IPS DF 6.9 (cell line): Measurements from ENCODE around the gene UBE2Q1.
A peak's percentile ranks its signal among the peaks of the same experiment; 100 is the strongest.

Experiments
- DNase-seq: peaks from one replicate; pipeline ENCODE4 v3.0.0-alpha.2; 2013; ENCODE audit warnings: low read depth, low spot score
- H3K27ac ChIP-seq: one replicate; pipeline ENCODE4 v1.5.1; 2013; ENCODE audit warnings: low read length, control low read depth
- H3K27me3 ChIP-seq: 2 replicates; pipeline ENCODE4 v1.6.1; 2013; ENCODE audit warnings: mild to moderate bottlenecking, low read length; ENCODE audit not compliant: control insufficient read depth, insufficient read depth
- H3K36me3 ChIP-seq: 2 replicates; pipeline ENCODE4 v1.6.1; 2013; ENCODE audit warnings: low read length; ENCODE audit not compliant: control insufficient read depth, insufficient read depth
- H3K4me1 ChIP-seq: 2 replicates; pipeline ENCODE4 v1.6.1; 2013; ENCODE audit warnings: low read length; ENCODE audit not compliant: control insufficient read depth, insufficient read depth
- H3K4me3 ChIP-seq: 2 replicates; pipeline ENCODE4 v1.5.1; 2013; ENCODE audit warnings: mild to moderate bottlenecking, low read length
- H3K9me3 ChIP-seq: 2 replicates; pipeline ENCODE4 v1.6.1; 2013; ENCODE audit warnings: low read length, inconsistent platforms; ENCODE audit not compliant: control insufficient read depth, insufficient read depth
- WGBS: extraction: QIAGEN DNeasy Blood & Tissue Kit; methylation state at CpG from one replicate; pipeline ENCODE4 v1.1.7; 2013; ENCODE audit warnings: mixed read lengths, missing lambda C conversion rate; ENCODE audit not compliant: insufficient read length, insufficient coverage; 5-methylcytosine and 5-hydroxymethylcytosine counted together

Gene UBE2Q1

DNA sequence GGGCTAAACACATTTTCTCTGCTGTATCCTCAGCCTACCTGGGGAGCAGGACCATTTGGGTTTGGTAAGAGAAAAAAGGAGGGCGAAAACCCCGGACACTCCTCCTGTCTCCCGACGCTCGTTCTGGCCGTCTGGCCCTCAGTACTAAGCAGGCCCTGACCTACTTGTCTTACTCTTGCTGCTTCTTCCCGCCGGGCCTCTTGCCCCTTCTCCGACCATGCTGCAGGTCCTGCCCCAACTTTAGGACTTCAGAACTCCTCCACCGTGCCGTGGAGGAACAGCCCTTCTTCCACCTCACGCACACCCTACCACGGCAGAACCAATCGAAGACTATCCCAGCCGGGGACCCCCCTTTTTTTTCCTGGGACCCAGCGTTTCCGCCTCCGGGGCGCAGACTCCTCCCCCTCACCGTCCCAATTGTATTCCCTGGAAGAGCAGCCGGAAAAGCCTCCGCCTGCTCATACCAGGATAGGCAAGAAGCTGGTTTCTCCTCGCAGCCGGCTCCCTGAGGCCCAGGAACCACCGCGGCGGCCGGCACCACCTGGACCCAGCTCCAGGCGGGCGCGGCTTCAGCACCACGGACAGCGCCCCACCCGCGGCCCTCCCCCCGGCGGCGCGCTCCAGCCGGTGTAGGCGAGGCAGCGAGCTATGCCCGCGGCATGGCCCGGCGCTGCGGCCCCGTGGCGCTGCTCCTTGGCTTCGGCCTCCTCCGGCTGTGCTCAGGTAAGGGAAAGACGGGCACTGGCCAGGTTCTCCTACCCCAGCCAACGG lies 9.1 kb upstream of the UBE2Q1 start, which contains the start of gene CHRNB2:
Gene CHRNB2 (plus strand): TSS at position 393 of the 771 bp plus-strand sequence. CDS start 267 bp downstream, at position 660.
- Histone ChIP-seq H3K36me3 (0 out of 2 replicates have a peak, but pooled peaks cover 4% of the 10 kb centered on the region), H3K9me3 (no peaks in the 10 kb centered on the region), H3K4me1 (peaks cover 4% of the 10 kb centered on the region; the same call in 1 of the 2 replicates), H3K27me3 (no peaks in the 10 kb centered on the region), H3K27ac (no peak within 1 kb of the TSS), H3K4me3 (peak within 1 kb of the TSS; percentile 57; the same call in 1 of the 2 replicates)
- peak; percentile 68 for DNase-seq
- WGBS, result no CpG with 5 or more reads among the region's 53 CpGs

DNA sequence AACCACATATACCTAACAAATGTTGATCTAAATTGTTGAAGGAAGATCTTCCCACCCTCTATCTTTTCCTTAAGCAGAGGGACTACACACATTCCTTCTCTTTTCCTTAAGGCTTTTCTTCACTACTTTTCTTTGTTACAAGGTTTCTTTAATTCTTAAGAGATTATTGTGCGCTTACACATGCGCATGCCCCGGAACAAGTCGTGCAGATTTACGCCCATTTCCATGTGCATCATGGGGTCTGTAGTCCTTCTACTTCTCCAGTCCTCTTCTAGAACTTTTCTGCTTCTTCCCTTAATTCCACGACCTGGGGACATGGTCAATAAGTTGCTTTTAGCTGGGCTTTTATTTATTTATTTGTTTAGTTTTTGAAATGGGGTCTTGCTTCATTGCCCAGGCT lies 7.4 kb upstream of the UBE2Q1 start:
- H3K4me3 ChIP-seq, result no peak overlapping the region
- H3K9me3 ChIP-seq, result no peaks in the 10 kb centered on the region
- H3K4me1 ChIP-seq, result peaks cover 4% of the 10 kb centered on the region; the same call in 1 of the 2 replicates
- no peak overlapping the region for H3K27ac ChIP-seq
- no CpG with 5 or more reads among the region's 6 CpGs for WGBS
- no peak for DNase-seq
- no peaks in the 10 kb centered on the region for H3K27me3 ChIP-seq
- no peaks in the 10 kb centered on the region for H3K36me3 ChIP-seq

DNA sequence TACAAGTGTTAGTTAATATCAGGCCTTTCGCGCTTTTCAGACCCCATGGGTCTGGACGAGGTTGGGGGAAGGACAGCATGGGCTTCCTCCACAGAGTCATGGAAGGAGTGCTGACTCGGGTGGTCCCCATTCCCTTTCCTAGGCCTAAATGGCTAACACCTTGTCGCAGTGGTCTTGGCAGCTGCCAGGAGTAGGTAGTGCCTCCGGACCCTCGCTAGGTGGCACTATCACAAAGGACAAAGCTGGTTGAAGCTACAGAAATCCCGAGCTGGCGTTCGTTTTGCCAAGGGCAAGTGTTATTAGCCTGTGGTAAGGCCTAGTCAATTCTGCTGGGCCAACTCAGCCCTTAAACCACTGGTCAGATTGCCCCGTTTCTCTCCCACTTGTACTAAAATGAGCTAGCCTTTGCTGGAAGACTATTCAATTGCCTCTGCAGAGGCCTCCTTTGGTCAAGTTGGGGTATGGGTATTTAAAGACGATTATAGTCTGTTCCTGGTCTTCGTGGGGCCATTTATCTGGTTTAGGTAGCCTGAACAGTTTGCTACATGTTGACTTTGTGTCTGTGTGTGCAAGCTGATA lies 1.1 kb upstream of the UBE2Q1 start:
- WGBS, result no CpG with 5 or more reads among the region's 13 CpGs
- peak; percentile 95 for DNase-seq
- H3K36me3 ChIP-seq, result peaks cover 9% of the 10 kb centered on the region; the same call in 1 of the 2 replicates
- no peaks in the 10 kb centered on the region for H3K27me3 ChIP-seq
- H3K4me3 ChIP-seq, result no peak overlapping the region; the same call in 1 of the 2 replicates
- no peak overlapping the region for H3K27ac ChIP-seq
- no peaks in the 10 kb centered on the region for H3K9me3 ChIP-seq
- peaks cover 6% of the 10 kb centered on the region; the same call in 1 of the 2 replicates for H3K4me1 ChIP-seq

DNA sequence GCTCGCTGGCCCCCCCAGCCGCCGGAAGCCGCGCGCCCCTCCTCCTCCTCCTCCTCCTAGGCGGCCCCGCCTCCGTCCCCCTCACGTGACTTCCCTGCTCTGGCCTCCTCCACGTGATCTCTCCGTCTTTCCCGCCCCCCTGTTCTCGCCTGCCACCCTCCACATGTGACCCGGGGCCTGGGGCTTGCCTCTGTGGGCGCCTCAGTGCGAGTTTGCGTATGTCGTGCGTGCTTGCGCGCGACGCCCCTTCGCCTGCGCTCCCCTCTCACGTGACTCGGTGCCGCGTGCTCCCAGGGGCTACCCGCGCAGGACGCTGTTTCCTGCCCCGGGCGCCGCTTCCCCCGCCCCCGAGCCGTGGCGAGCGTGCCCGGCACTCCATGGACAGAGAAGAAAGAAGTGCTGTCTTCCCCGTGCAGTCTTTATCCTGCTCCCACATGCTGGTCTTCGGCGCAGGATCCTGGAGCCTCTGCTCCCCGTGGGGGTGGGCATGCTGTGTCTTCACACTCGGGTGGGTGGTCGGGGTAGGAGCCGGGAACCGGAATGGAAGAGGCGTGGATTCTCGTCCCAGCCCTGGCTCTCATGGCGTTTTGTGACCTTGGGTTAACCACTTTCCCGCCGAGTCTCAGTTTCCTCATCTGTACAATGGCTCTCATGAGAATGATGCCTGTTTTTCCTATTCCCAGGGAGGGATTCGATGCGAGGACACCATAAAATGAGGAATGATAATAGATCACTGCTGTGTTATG lies 431 bp upstream of the UBE2Q1 start:
- Histone ChIP-seq H3K27me3 (no peaks in the 10 kb centered on the region), H3K27ac (no peak overlapping the region), H3K4me1 (peaks cover 6% of the 10 kb centered on the region; the same call in 1 of the 2 replicates), H3K36me3 (peaks cover 11% of the 10 kb centered on the region; the same call in 1 of the 2 replicates), H3K9me3 (no peaks in the 10 kb centered on the region), H3K4me3 (peak overlapping the region; percentile 55; the same call in 1 of the 2 replicates)
- DNase-seq, result peak; percentile 89
- no CpG with 5 or more reads among the region's 57 CpGs for WGBS

DNA sequence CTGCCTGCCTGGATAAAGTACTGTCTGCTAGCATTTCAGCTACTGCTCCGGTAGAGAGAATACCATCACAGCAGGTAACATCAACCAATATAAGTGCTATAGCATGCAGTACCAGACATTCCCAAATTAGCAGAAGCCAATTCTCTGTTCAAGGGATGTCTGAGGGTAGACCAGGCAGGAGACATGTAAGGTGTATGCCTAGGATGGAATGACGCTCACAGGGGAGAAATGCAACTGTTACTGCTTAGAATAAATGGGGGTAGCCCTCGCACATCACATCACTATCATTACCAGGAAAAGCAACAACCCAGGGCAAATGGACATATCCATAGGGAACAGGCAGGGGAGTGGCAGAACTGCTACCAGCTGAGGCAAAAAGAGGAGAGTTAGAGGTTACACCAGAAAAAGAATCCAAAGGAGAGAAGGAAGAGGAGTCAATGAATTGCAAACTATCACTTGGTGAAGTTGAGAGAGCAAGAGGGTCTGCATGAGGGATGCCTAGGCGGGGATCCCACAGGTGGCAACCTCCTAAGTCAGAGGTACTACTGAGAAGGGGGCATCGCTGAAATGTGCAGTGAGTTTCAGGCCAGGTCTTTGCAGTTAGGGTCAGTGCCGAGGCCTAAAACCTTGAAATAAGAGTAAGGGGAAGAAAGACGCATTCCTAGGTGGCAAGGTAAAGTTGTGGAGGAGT lies 1.1 kb downstream of the UBE2Q1 start:
- Histone ChIP-seq H3K27ac (no peak overlapping the region), H3K9me3 (no peaks in the 10 kb centered on the region), H3K4me1 (peaks cover 6% of the 10 kb centered on the region; the same call in 1 of the 2 replicates), H3K4me3 (peak overlapping the region; percentile 55; the same call in 1 of the 2 replicates), H3K27me3 (no peaks in the 10 kb centered on the region), H3K36me3 (peaks cover 22% of the 10 kb centered on the region)
- WGBS, result no CpG with 5 or more reads among the region's 7 CpGs
- no peak for DNase-seq

DNA sequence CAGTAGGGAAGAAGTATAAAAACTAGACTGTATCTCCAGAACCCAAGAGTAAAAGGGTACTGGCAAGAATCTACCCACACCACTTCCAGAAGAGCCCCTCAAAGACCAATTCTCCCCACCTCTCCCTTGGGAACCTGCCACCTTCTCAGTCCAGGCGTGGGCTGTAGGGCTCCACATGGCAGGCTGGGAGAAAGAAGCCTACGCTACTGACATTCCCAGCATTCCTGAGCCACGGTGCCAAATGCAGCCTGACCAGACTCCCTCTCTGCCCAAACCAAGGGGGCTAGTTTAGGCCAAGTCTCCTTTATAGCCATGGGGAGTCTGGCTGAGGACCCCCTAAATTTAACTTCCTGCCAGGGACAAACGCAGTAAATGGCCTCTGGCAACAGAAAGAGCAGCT lies 2.0 kb downstream of the UBE2Q1 start:
- peaks cover 31% of the 10 kb centered on the region for H3K36me3 ChIP-seq
- no peak overlapping the region for H3K4me3 ChIP-seq
- peaks cover 6% of the 10 kb centered on the region; the same call in 1 of the 2 replicates for H3K4me1 ChIP-seq
- no peak for DNase-seq
- no peak overlapping the region for H3K27ac ChIP-seq
- no peaks in the 10 kb centered on the region for H3K9me3 ChIP-seq
- no peaks in the 10 kb centered on the region for H3K27me3 ChIP-seq
- WGBS, result no CpG with 5 or more reads among the region's 4 CpGs

DNA sequence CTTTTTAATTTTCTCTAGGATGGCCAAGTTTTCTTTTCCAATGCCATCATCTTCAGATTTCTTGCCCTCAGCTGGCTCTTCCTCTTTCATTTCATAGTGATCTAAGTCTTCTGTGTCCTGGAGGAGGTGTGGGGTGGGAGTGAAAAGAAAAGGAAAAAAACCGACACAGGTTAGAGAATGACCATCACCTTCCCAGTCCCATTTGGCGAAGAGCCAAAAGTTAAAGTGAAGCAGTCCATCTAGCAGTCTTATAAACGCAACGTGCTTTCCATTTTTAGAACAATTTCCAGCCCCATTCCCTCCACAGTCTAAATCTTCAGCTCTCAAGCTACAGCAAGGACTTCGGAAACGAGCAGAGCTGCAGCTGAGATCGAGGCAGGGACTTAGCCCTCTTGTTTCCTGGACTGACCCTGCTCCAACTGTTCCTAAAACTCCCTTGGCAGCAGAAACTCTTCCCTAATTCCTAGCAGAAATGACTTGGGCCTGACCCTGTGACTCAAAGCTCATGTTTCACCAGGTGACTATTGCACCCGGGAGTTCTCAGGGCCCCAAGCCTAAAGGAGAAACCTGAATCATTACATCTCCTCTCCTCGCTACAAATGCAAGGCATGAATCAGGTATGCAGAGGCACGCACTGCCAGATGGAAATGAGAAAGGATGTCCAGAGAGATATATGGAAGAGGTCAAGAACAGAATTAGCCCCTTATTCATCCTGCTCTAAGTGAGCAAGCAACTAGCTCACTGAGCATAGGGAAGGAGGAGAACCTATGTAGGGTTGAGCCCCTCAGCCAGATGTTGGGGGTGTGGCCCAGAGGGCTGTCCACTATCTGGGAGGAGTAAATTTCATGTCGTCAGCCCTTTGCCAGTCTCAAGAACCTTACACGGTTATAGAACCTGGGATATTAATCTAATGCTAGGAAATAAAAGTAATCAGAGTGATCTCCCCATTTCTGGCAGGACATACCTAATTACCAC lies 5.1 kb downstream of the UBE2Q1 start:
- no peak for DNase-seq
- H3K36me3 ChIP-seq, result peaks cover 46% of the 10 kb centered on the region
- H3K27ac ChIP-seq, result no peak overlapping the region
- H3K4me3 ChIP-seq, result no peak overlapping the region
- no peaks in the 10 kb centered on the region for H3K27me3 ChIP-seq
- no CpG with 5 or more reads among the region's 12 CpGs for WGBS
- H3K4me1 ChIP-seq, result peaks cover 6% of the 10 kb centered on the region; the same call in 1 of the 2 replicates
- no peaks in the 10 kb centered on the region for H3K9me3 ChIP-seq

DNA sequence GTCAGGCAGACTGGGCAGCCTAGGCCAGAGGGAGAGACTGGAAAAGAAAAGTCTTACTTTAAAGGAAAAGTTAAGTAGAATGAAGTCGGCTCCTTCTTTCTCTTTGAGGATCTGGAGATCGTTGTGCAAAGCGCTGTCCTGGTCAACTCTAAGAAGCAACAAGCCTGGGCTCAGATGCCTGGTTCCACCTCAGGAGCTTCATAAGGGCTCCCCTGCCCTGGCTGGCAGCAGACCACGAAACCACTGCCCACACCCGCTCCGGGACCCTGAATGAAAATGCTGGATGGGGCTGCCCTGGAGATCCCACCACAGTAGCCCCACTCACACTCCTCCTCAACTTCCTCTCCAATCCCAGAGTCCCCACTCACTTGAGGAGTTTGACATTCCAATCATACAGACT lies 6.4 kb downstream of the UBE2Q1 start:
- Histone ChIP-seq H3K9me3 (no peaks in the 10 kb centered on the region), H3K27me3 (no peaks in the 10 kb centered on the region), H3K4me1 (peaks cover 3% of the 10 kb centered on the region; the same call in 1 of the 2 replicates), H3K36me3 (peaks cover 46% of the 10 kb centered on the region), H3K27ac (no peak overlapping the region), H3K4me3 (no peak overlapping the region)
- DNase-seq, result no peak
- no CpG with 5 or more reads among the region's 6 CpGs for WGBS

DNA sequence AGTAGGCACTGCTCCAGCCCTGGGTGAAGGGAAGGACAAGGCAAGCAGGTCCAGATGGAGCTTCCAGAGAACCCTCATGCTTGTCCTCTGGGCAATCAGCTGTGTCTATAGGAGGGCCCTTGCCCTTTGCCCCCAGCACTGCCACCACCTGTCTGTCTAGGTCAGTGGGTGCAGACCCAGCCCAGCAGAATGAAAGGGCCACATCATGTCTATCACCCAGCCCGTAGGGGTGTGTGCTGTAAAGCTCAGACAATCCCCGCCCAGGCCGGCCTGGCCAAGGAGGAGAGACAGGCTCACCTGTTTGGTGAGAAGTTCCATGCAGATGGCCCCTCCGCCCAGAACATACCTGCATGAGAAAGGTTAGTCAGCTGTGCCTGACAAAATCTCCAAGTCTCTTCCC lies 7.0 kb downstream of the UBE2Q1 start:
- H3K4me1 ChIP-seq, result peaks cover 1% of the 10 kb centered on the region; the same call in 1 of the 2 replicates
- WGBS, result no CpG with 5 or more reads among the region's 4 CpGs
- no peaks in the 10 kb centered on the region for H3K9me3 ChIP-seq
- H3K27me3 ChIP-seq, result no peaks in the 10 kb centered on the region
- peaks cover 46% of the 10 kb centered on the region for H3K36me3 ChIP-seq
- H3K27ac ChIP-seq, result no peak overlapping the region
- no peak for DNase-seq
- no peak overlapping the region for H3K4me3 ChIP-seq
